ENCODE measurements around the gene FRAS1. TPM values are rescaled to one million over a fixed set of nuclear protein-coding genes. Genes with fewer than 3 reads are reported as not detected.

Gene FRAS1
- total RNA-seq, 4 donors from 2014 or later = 1.0 to 32.5 (median 3.3) TPM

GRCh38 chr4:78069859-78070258 is 12.7 kb downstream of the FRAS1 start:
- Histone ChIP-seq H3K27me3 (no peaks in the 10 kb centered on the region), H3K27ac (no peak overlapping the region), H3K4me3 (no peak overlapping the region), H3K4me1 (no peaks in the 10 kb centered on the region), H3K36me3 (no peaks in the 10 kb centered on the region), H3K9me3 (no peaks in the 10 kb centered on the region)
- TF ChIP-seq CTCF (IDR thresholded peaks at IDR 0.05) = no peak
- no peak for TF ChIP-seq POLR2A (IDR thresholded peaks at IDR 0.05)
- intact Hi-C loops (cut with DNase I; ENCODE audit: low total_unique reads) = no loop called here
- no peak for DNase-seq

- Histone ChIP-seq H3K9me3 (no peaks in the 10 kb centered on the region), H3K4me1 (no peaks in the 10 kb centered on the region), H3K4me3 (no peak overlapping the region), H3K27ac (no peak overlapping the region), H3K36me3 (no peaks in the 10 kb centered on the region), H3K27me3 (no peaks in the 10 kb centered on the region)
- TF ChIP-seq POLR2A (IDR thresholded peaks at IDR 0.05) (no peak), CTCF (IDR thresholded peaks at IDR 0.05) (no peak)
- intact Hi-C loops (cut with DNase I; ENCODE audit: low total_unique reads) = no loop called here
- DNase-seq = no peak
Measured at GRCh38 chr4:78070731-78071282, 13.7 kb downstream of the FRAS1 start.

- no peak for DNase-seq
- H3K4me1 ChIP-seq = no peaks in the 10 kb centered on the region
- no peak for TF ChIP-seq CTCF (IDR thresholded peaks at IDR 0.05)
- H3K4me3 ChIP-seq = no peak overlapping the region
- intact Hi-C loops (cut with DNase I; ENCODE audit: low total_unique reads) = no loop called here
- no peaks in the 10 kb centered on the region for H3K36me3 ChIP-seq
- no peaks in the 10 kb centered on the region for H3K9me3 ChIP-seq
- H3K27ac ChIP-seq = no peak overlapping the region
- H3K27me3 ChIP-seq = no peaks in the 10 kb centered on the region
Measured at GRCh38 chr4:78074759-78075158, 17.6 kb downstream of the FRAS1 start.

- TF ChIP-seq POLR2A (IDR thresholded peaks at IDR 0.05) (no peak), CTCF (IDR thresholded peaks at IDR 0.05) (no peak)
- intact Hi-C loops (cut with DNase I; ENCODE audit: low total_unique reads) = no loop called here
Measured at GRCh38 chr4:78075986-78076385, 18.9 kb downstream of the FRAS1 start.

GRCh38 chr4:78078101-78078500 is 21.0 kb downstream of the FRAS1 start:
- TF ChIP-seq CTCF (IDR thresholded peaks at IDR 0.05) (no peak), POLR2A (IDR thresholded peaks at IDR 0.05) (no peak)

More at GRCh38 chr4:78075986-78076385, 18.9 kb downstream of the FRAS1 start:
- Histone ChIP-seq H3K36me3 (no peaks in the 10 kb centered on the region), H3K27me3 (no peaks in the 10 kb centered on the region), H3K27ac (no peak overlapping the region), H3K4me1 (no peaks in the 10 kb centered on the region), H3K4me3 (no peak overlapping the region), H3K9me3 (no peaks in the 10 kb centered on the region)
- DNase-seq = no peak

More at GRCh38 chr4:78078101-78078500, 21.0 kb downstream of the FRAS1 start:
- H3K27me3 ChIP-seq = no peaks in the 10 kb centered on the region
- no peak overlapping the region for H3K27ac ChIP-seq
- H3K4me3 ChIP-seq = no peak overlapping the region
- DNase-seq = no peak
- H3K36me3 ChIP-seq = no peaks in the 10 kb centered on the region
- intact Hi-C loops (cut with DNase I; ENCODE audit: low total_unique reads) = no loop called here
- no peaks in the 10 kb centered on the region for H3K9me3 ChIP-seq
- H3K4me1 ChIP-seq = no peaks in the 10 kb centered on the region

Measured in uterus (tissue), 4 donors.